GM12878 (cell line): ENCODE results near the gene KLHL36. TPM values are rescaled to one million over a fixed set of nuclear protein-coding genes. Genes with fewer than 3 reads are reported as not detected.

Source experiments
- ATAC-seq: fragments of 200-7000 bp; cut with Tn5 transposase; 3 replicates; pipeline ENCODE4 v1.9.1; 2020; ENCODE audit warnings: mild to moderate bottlenecking, moderate library complexity
- BruUV-seq: library from RNA; stranded (reverse); fragments of 400-500 nt; replicated peaks from 2 replicates; lab custom pipeline; 2021; lab: Mats Ljungman, UMichigan
- CTCF ChIA-PET: fragments of 300-600 bp; sonication (Branson Sonifier 250); formaldehyde crosslinking; extraction: SDS; loops from one replicate; lab custom pipeline; 2021; ENCODE audit warnings: inconsistent platforms; lab: Yijun Ruan, JAX
- POLR2A ChIA-PET: fragments of 350-600 bp; formaldehyde crosslinking; extraction: SDS; loops from one replicate; lab custom pipeline; 2021; ENCODE audit warnings: inconsistent platforms; lab: Charles Lee
- RAD21 ChIA-PET: fragments of 300-600 bp; sonication (Branson Sonifier 250); formaldehyde crosslinking; loops from one replicate; lab custom pipeline; 2023; ENCODE audit warnings: antibody characterized with exemption; ENCODE audit not compliant: unreplicated experiment; lab: Charles Lee
- SMC1A ChIA-PET: fragments of 300-600 bp; sonication (Branson Sonifier 250); formaldehyde crosslinking; loops from one replicate; lab custom pipeline; 2023; ENCODE audit not compliant: unreplicated experiment, uncharacterized antibody; lab: Charles Lee
- DNase-seq: peaks from one replicate; pipeline ENCODE4 v3.0.0-alpha.2; 2011; ENCODE audit warnings: low read depth, low spot score
- FAIRE-seq: peaks from 3 replicates; lab custom pipeline; 2011; peaks lifted over from hg19 to GRCh38; lab: Jason Lieb, UNC
- H2AFZ ChIP-seq: 2 replicates; pipeline ENCODE4 v1.6.0; 2011; ENCODE audit warnings: low read depth, low read length, control low read depth; ENCODE audit not compliant: control insufficient read depth
- H3K27ac ChIP-seq: 2 replicates; pipeline ENCODE4 v1.5.1; 2011; ENCODE audit warnings: control low read depth; ENCODE audit not compliant: control insufficient read depth, insufficient read depth
- H3K27me3 ChIP-seq, 2 experiments: replicated peaks in 1 of 2; 2 replicates each; pipeline versions ENCODE4 v1.6.0 to v1.6.1; 2011; ENCODE audit warnings: low read length in 1 of 2; ENCODE audit not compliant: control insufficient read depth in 2 of 2, insufficient read depth in 2 of 2
- H3K36me3 ChIP-seq, 2 experiments: 2 replicates each; pipeline ENCODE4 v1.5.1; 2011; ENCODE audit warnings: low read length in 1 of 2; ENCODE audit not compliant: control insufficient read depth in 2 of 2, insufficient read depth in 2 of 2
- H3K4me1 ChIP-seq: 2 replicates; pipeline ENCODE4 v1.6.1; 2011; ENCODE audit warnings: mild to moderate bottlenecking, low read length, moderate library complexity, mixed read lengths; ENCODE audit not compliant: control insufficient read depth, insufficient read depth
- H3K4me2 ChIP-seq: 2 replicates; pipeline ENCODE4 v1.6.0; 2011; ENCODE audit warnings: control low read depth; ENCODE audit not compliant: control insufficient read depth, insufficient read depth
- H3K4me3 ChIP-seq: fragments of 200-600 bp; sonication (generic); 2 replicates; pipeline ENCODE4 v1.5.1; 2016
- H3K79me2 ChIP-seq: 2 replicates; pipeline ENCODE4 v1.6.0; 2011; ENCODE audit warnings: low read length; ENCODE audit not compliant: control insufficient read depth, insufficient read depth
- H3K9ac ChIP-seq: 2 replicates; pipeline ENCODE4 v1.8.0; 2011; ENCODE audit warnings: low read length, control low read depth, mixed read lengths; ENCODE audit not compliant: control insufficient read depth, insufficient read depth
- H3K9me3 ChIP-seq: replicated peaks from 3 replicates; pipeline ENCODE4 v1.5.1; 2011; ENCODE audit warnings: mild to moderate bottlenecking, low read length; ENCODE audit not compliant: control insufficient read depth, insufficient read depth
- H4K20me1 ChIP-seq: 2 replicates; pipeline ENCODE4 v1.6.0; 2011; ENCODE audit not compliant: control insufficient read depth, insufficient read depth
- CBX3 ChIP-seq: fragments of 200-600 bp; sonication (generic); IDR thresholded peaks from 2 replicates; pipeline ENCODE4 v1.6.1; 2016; ENCODE audit warnings: low read depth, borderline replicate concordance
- CEBPB ChIP-seq, 2 experiments: fragments of 150-350 bp in 1 of 2; IDR thresholded peaks; 2 replicates each; pipeline ENCODE4 v1.6.1; 2012 to 2014; ENCODE audit warnings: low read depth in 2 of 2, low read length in 2 of 2, borderline replicate concordance in 1 of 2, inconsistent platforms in 1 of 2
- CHD1 ChIP-seq: IDR thresholded peaks from 2 replicates; pipeline ENCODE4 v1.6.1; 2012; ENCODE audit warnings: low read depth, low read length, improper control_type of control experiment
- CREM ChIP-seq: IDR thresholded peaks from 2 replicates; pipeline ENCODE4 v1.6.1; 2014; ENCODE audit warnings: antibody characterized with exemption, low read depth
- IRF3 ChIP-seq: fragments of 450-650 bp; IDR thresholded peaks from 2 replicates; pipeline ENCODE4 v1.6.1; 2014; ENCODE audit warnings: mild to moderate bottlenecking
- MEF2B ChIP-seq: fragments of 450-650 bp; IDR thresholded peaks from 2 replicates; pipeline ENCODE4 v1.6.1; 2018; ENCODE audit warnings: mild to moderate bottlenecking, moderate library complexity; ENCODE audit not compliant: partially characterized antibody, poor library complexity, severe bottlenecking
- POLR2AphosphoS5 ChIP-seq: IDR thresholded peaks from 2 replicates; pipeline ENCODE4 v1.6.1; 2011; ENCODE audit warnings: mild to moderate bottlenecking, low read length, inconsistent platforms
- TARDBP ChIP-seq: IDR thresholded peaks from 2 replicates; pipeline ENCODE4 v1.6.1; 2016; ENCODE audit warnings: borderline replicate concordance
- ZNF207 ChIP-seq: fragments of 450-650 bp; IDR thresholded peaks from 2 replicates; pipeline ENCODE4 v1.6.1; 2014; ENCODE audit warnings: antibody characterized with exemption, mild to moderate bottlenecking, borderline replicate concordance
- ZSCAN29 ChIP-seq: fragments of 450-650 bp; IDR thresholded peaks from 2 replicates; pipeline ENCODE4 v1.6.1; 2017; ENCODE audit warnings: mild to moderate bottlenecking, moderate library complexity
- WGBS: methylation state at CpG from one replicate; pipeline ENCODE4 v1.1.6; 2016; ENCODE audit warnings: low lambda C conversion rate; ENCODE audit not compliant: insufficient replicate concordance, insufficient coverage; ENCODE audit errors: missing lambda C conversion rate; 5-methylcytosine and 5-hydroxymethylcytosine counted together
- in situ Hi-C: fragments of 300-500 bp; cut with MboI; formaldehyde crosslinking; loops from 9 replicates; pipeline ENCODE4 v1.14.3; 2018; ENCODE audit warnings: mixed read lengths
- intact Hi-C: fragments of 100-400 bp; cut with micrococcal nuclease; formaldehyde crosslinking; loops from one replicate; pipeline ENCODE4 v1.14.2; 2022; ENCODE audit not compliant: unreplicated experiment
- polyA plus RNA-seq, 11 experiments: library from polyadenylated mRNA; depleted of rRNA in 4 of 11; unstranded in 6 of 11; stranded (reverse) in 5 of 11; fragments of >200 nt; fragmentation: Nextera tagmentation in 4 of 11; fragmentation: Illumina TruSeq in 1 of 11; extraction: Ambion mirVana in 4 of 11; extraction: Trizol in 1 of 11; gene quantifications; 1 replicate in 1 of 11; 2 replicates in 10 of 11; pipeline versions ENCODE4 v1.2.1 to v1.2.3, GENCODE V29; 2011 to 2016; ENCODE audit warnings: inconsistent platforms in 2 of 11, missing spikeins in 2 of 11, low read depth in 1 of 11
- total RNA-seq, 4 experiments: library from RNA; depleted of rRNA in 3 of 4; stranded (reverse); fragments of >200 nt in 3 of 4; fragmentation: Illumina TruSeq in 1 of 4; extraction: Trizol in 1 of 4; gene quantifications; 2 replicates each; pipeline versions ENCODE4 v1.2.1 to v1.2.3, GENCODE V29; 2013 to 2021
- TF ChIP-seq, protein P1 (sequence below): fragments of 150-350 bp; IDR thresholded peaks from 2 replicates; pipeline ENCODE4 v1.6.1; 2014; ENCODE audit warnings: mild to moderate bottlenecking, low read depth, low read length
- TF ChIP-seq, protein P2 (sequence below): IDR thresholded peaks from 2 replicates; pipeline ENCODE4 v1.6.1; 2012; ENCODE audit warnings: low read depth, low read length, improper control_type of control experiment

Gene KLHL36
- total and polyA plus RNA-seq, 10 of the 15 experiments (the other 5 are each of a cell fraction or from before 2014, with no cell fraction given), result 2.6 to 45.3 (median 16.8) TPM

DNA sequence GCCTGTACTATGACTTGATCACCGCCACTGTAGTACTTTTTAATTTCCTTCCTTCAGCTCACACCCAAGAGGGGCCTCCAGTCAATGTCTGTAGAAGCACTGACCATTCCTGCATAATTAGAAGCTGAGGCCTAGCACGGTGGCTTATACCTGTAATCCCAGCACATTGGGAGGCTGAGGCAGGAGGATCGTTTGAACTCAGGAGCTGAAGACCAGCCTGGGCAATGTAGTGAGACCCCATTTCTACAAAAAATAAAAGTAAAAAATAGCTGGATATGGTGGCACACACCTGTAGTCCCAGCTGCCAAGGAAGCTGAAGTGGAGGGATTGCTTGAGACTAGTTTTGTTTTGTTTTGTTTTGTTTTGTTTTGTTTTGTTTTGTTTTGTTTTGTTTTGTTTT, 5.9 kb downstream of the KLHL36 start:
- POLR2A ChIA-PET, result interaction anchor here (1.1 kb wide), 1 partner anchor 69 kb away, joined by 4 read pairs; no protein-coding TSS in a partner anchor

More for the DNA sequence above, 5.9 kb downstream of the KLHL36 start:
- SMC1A ChIA-PET, result interaction anchor here (1.1 to 1.7 kb wide), 2 partner anchors 8 to 75 kb away, joined by 4 to 7 read pairs; no protein-coding TSS in a partner anchor
- TF ChIP-seq IRF3 (no peak), MEF2B (no peak), ZSCAN29 (no peak), CHD1 (no peak), POLR2AphosphoS5 (no peak), TARDBP (no peak), CEBPB (IDR thresholded peaks at IDR 0.05; ENCODE audit: borderline replicate concordance in 1 of 2, low read depth in 2 of 2, low read length in 2 of 2) (no peak), CBX3 (no peak), CREM (no peak), ZNF207 (no peak)
- TF ChIP-seq, protein P1, sequence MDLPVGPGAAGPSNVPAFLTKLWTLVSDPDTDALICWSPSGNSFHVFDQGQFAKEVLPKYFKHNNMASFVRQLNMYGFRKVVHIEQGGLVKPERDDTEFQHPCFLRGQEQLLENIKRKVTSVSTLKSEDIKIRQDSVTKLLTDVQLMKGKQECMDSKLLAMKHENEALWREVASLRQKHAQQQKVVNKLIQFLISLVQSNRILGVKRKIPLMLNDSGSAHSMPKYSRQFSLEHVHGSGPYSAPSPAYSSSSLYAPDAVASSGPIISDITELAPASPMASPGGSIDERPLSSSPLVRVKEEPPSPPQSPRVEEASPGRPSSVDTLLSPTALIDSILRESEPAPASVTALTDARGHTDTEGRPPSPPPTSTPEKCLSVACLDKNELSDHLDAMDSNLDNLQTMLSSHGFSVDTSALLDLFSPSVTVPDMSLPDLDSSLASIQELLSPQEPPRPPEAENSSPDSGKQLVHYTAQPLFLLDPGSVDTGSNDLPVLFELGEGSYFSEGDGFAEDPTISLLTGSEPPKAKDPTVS, result no peak
- TF ChIP-seq, protein P2, sequence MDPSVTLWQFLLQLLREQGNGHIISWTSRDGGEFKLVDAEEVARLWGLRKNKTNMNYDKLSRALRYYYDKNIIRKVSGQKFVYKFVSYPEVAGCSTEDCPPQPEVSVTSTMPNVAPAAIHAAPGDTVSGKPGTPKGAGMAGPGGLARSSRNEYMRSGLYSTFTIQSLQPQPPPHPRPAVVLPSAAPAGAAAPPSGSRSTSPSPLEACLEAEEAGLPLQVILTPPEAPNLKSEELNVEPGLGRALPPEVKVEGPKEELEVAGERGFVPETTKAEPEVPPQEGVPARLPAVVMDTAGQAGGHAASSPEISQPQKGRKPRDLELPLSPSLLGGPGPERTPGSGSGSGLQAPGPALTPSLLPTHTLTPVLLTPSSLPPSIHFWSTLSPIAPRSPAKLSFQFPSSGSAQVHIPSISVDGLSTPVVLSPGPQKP, result no peak
- TF ChIP-seq, all 136 proteins: peak for 0
- no peak overlapping the region for H3K4me2 ChIP-seq
- no peaks in the 10 kb centered on the region for H4K20me1 ChIP-seq
- intact Hi-C loops (no loop called here), in situ Hi-C loops (no loop called here)
- H2AFZ ChIP-seq, result no peak overlapping the region
- DNase-seq, result no peak
- BruUV-seq, result no TSS peak
- no peak for ATAC-seq
- H3K36me3 ChIP-seq, result peaks cover 14 to 25% of the 10 kb centered on the region in 2 experiments
- H3K4me1 ChIP-seq, result peaks cover 7% of the 10 kb centered on the region
- RAD21 ChIA-PET, result interaction anchor here (0.7 kb wide), 2 partner anchors 66 to 85 kb away, joined by 3 to 4 read pairs; no protein-coding TSS in a partner anchor
- no peak overlapping the region for H3K9ac ChIP-seq
- H3K9me3 ChIP-seq, result no peaks in the 10 kb centered on the region
- WGBS, result 94% methylated on average over 3 of the region's 3 CpGs
- no peak for FAIRE-seq
- CTCF ChIA-PET, result interaction anchor here (1.3 to 1.6 kb wide), 3 partner anchors 18 to 99 kb away, joined by 3 to 4 read pairs (median 4); no protein-coding TSS in a partner anchor
- no peaks in the 10 kb centered on the region for H3K27me3 ChIP-seq
- H3K4me3 ChIP-seq, result no peak overlapping the region
- H3K27ac ChIP-seq, result no peak overlapping the region
- H3K79me2 ChIP-seq, result peaks cover 13% of the 10 kb centered on the region
